Endothelial cell of umbilical vein (primary cell): ENCODE data around the gene USP49. TPM values are rescaled to one million over a fixed set of nuclear protein-coding genes. Genes with fewer than 3 reads are reported as not detected.

Experiments used
- BruUV-seq: library from RNA; stranded (reverse); fragments of 400-500 nt; replicated peaks from 2 replicates; lab custom pipeline; 2021; lab: Mats Ljungman, UMichigan
- CTCF ChIA-PET: fragments of 300-600, 350-600 bp; sonication (Branson Sonifier 250); formaldehyde crosslinking; loops from one replicate; lab custom pipeline; 2021; ENCODE audit warnings: antibody characterized with exemption, inconsistent platforms; lab: Charles Lee
- POLR2A ChIA-PET: fragments of 300-600, 350-600 bp; sonication (Branson Sonifier 250); formaldehyde crosslinking; loops from one replicate; lab custom pipeline; 2021; ENCODE audit warnings: antibody characterized with exemption, inconsistent platforms; lab: Charles Lee
- DNase-seq: peaks from one replicate; pipeline ENCODE4 v3.0.0-alpha.2; 2011; ENCODE audit warnings: low read depth, low spot score
- FAIRE-seq: peaks from 2 replicates; lab custom pipeline; 2011; peaks lifted over from hg19 to GRCh38; lab: Jason Lieb, UNC
- H2AFZ ChIP-seq: 2 replicates; pipeline ENCODE4 v1.6.0; 2012; ENCODE audit warnings: low read depth, low read length, control low read depth, inconsistent platforms
- H3K27ac ChIP-seq: 2 replicates; pipeline ENCODE4 v1.5.1; 2011; ENCODE audit warnings: low read depth, mild to moderate bottlenecking, control low read depth, low read length, moderate library complexity; ENCODE audit not compliant: insufficient read depth
- H3K27me3 ChIP-seq, 2 experiments: 2 replicates each; pipeline versions ENCODE4 v1.6.0 to v1.6.1; 2011; ENCODE audit warnings: low read length in 2 of 2, mixed read lengths in 1 of 2; ENCODE audit not compliant: control insufficient read depth in 2 of 2, insufficient read depth in 2 of 2
- H3K36me3 ChIP-seq, 2 experiments: 2 replicates in 1 of 2; 3 replicates in 1 of 2; pipeline ENCODE4 v1.5.1; 2011; ENCODE audit warnings: low read length in 2 of 2, mild to moderate bottlenecking in 1 of 2, moderate library complexity in 1 of 2; ENCODE audit not compliant: control insufficient read depth in 2 of 2, insufficient read depth in 2 of 2; ENCODE audit errors: extremely low read depth in 1 of 2
- H3K4me1 ChIP-seq: 3 replicates; pipeline ENCODE4 v1.5.1; 2011; ENCODE audit warnings: mild to moderate bottlenecking, low read length; ENCODE audit not compliant: control insufficient read depth, insufficient read depth; ENCODE audit errors: extremely low read depth
- H3K4me2 ChIP-seq: 2 replicates; pipeline ENCODE4 v1.6.1; 2011; ENCODE audit warnings: low read length, control low read depth, mixed read lengths; ENCODE audit not compliant: insufficient read depth
- H3K4me3 ChIP-seq, 3 experiments: fragments of 200-600 bp in 1 of 3; sonication (generic), shearing (Covaris generic) in 1 of 3; replicated peaks in 1 of 3; 2 replicates each; pipeline ENCODE4 v1.5.1; 2011 to 2016; ENCODE audit warnings: control low read depth in 3 of 3, low read length in 3 of 3, mild to moderate bottlenecking in 2 of 3, inconsistent platforms in 1 of 3, low read depth in 1 of 3, moderate library complexity in 1 of 3; ENCODE audit not compliant: insufficient read depth in 1 of 3
- H3K79me2 ChIP-seq: 2 replicates; pipeline ENCODE4 v1.6.0; 2012; ENCODE audit warnings: low read length, inconsistent platforms; ENCODE audit not compliant: control insufficient read depth, insufficient read depth
- H3K9ac ChIP-seq: replicated peaks from 2 replicates; pipeline ENCODE3; 2011; ENCODE audit warnings: low read length, control low read depth; ENCODE audit not compliant: insufficient read depth; ENCODE audit errors: extremely low read depth
- H3K9me1 ChIP-seq: replicated peaks from 3 replicates; pipeline ENCODE4 v1.6.0; 2011; ENCODE audit warnings: mild to moderate bottlenecking, low read length; ENCODE audit not compliant: control insufficient read depth, insufficient read depth; ENCODE audit errors: extremely low read depth
- H3K9me3 ChIP-seq: replicated peaks from 2 replicates; pipeline ENCODE4 v1.5.1; 2012; ENCODE audit warnings: low read length, inconsistent platforms; ENCODE audit not compliant: control insufficient read depth, insufficient read depth
- H4K20me1 ChIP-seq: replicated peaks from 2 replicates; pipeline ENCODE3; 2011; ENCODE audit warnings: mild to moderate bottlenecking, low read length; ENCODE audit not compliant: control insufficient read depth, insufficient read depth; ENCODE audit errors: extremely low read depth
- CTCF ChIP-seq, 2 donors: IDR thresholded peaks; 1 replicate in 1 of 2; 2 replicates in 1 of 2; pipeline ENCODE4 v1.5.1; 2011; ENCODE audit warnings: low read length in 2 of 2, mild to moderate bottlenecking in 2 of 2, moderate library complexity in 2 of 2, control low read depth in 1 of 2, inconsistent platforms in 1 of 2, low read depth in 1 of 2; ENCODE audit not compliant: insufficient read depth in 1 of 2; ENCODE audit errors: extremely low read depth in 1 of 2
- GATA2 ChIP-seq: IDR thresholded peaks from 2 replicates; pipeline ENCODE4 v1.7.0; 2011; ENCODE audit warnings: low read depth, mild to moderate bottlenecking, moderate library complexity, mixed read lengths, low read length; ENCODE audit not compliant: insufficient read length, insufficient read depth
- JUN ChIP-seq: IDR thresholded peaks from 2 replicates; pipeline ENCODE4 v1.6.1; 2011; ENCODE audit warnings: borderline replicate concordance, low read depth; ENCODE audit not compliant: insufficient read length, insufficient read depth
- MYC ChIP-seq: IDR thresholded peaks from one replicate; pipeline ENCODE4 v1.6.1; 2011; ENCODE audit warnings: mild to moderate bottlenecking, low read depth, low read length
- POLR2AphosphoS5 ChIP-seq: IDR thresholded peaks from 2 replicates; pipeline ENCODE4 v1.6.1; 2012; ENCODE audit warnings: low read depth, mild to moderate bottlenecking, control low read depth, low read length, moderate library complexity; ENCODE audit not compliant: insufficient read depth
- dilution Hi-C: fragments of 300-500 bp; cut with MboI; formaldehyde crosslinking; loops from one replicate; pipeline ENCODE4 v1.15.0; 2019; ENCODE audit warnings: low sequenced_read_pairs; ENCODE audit not compliant: extremely low pct_ligation_motif_present
- intact Hi-C: fragments of 100-400 bp; cut with micrococcal nuclease; formaldehyde crosslinking; loops from one replicate; pipeline ENCODE4 v1.10.0; 2022
- polyA plus RNA-seq, 4 experiments: library from polyadenylated mRNA; depleted of rRNA in 3 of 4; stranded (reverse) in 3 of 4; unstranded in 1 of 4; fragments of >200 nt; gene quantifications; 2 replicates each; pipeline versions ENCODE4 v1.2.1 to v1.2.3, GENCODE V29; 2011 to 2012; ENCODE audit warnings: missing spikeins in 1 of 4
- total RNA-seq: library from RNA; stranded (reverse); gene quantifications from 2 replicates; pipeline ENCODE4 v1.2.3, GENCODE V29; 2021

USP49 gene
- total and polyA plus RNA-seq, 2 donors (not counting 3 experiments of a cell fraction or from before 2014, with no cell fraction given) = 2.4 to 4.1 TPM

- TF ChIP-seq POLR2AphosphoS5 (peak; percentile 39), MYC (no peak), GATA2 (no peak), JUN (no peak), CTCF (IDR thresholded peaks at IDR 0.05; ENCODE audit: extremely low read depth in 1 of 2, insufficient read depth in 1 of 2, low read depth in 1 of 2, low read length in 2 of 2) (peak; percentile 93 to 98)
- Histone ChIP-seq H3K79me2 (no peaks in the 10 kb centered on the region), H3K27me3 (no peaks in the 10 kb centered on the region), H3K9ac (peak within 1 kb of the TSS; percentile 57), H3K9me1 (no peaks in the 10 kb centered on the region), H2AFZ (peak within 1 kb of the TSS; percentile 97), H3K4me2 (peak within 1 kb of the TSS; percentile 93), H3K27ac (no peak within 1 kb of the TSS), H3K4me1 (peaks cover 18% of the 10 kb centered on the region), H4K20me1 (no peaks in the 10 kb centered on the region), H3K4me3 (peak within 1 kb of the TSS; percentile 73 to 86 (median 78)), H3K36me3 (peaks cover 5% of the 10 kb centered on the region in 2 experiments), H3K9me3 (no peaks in the 10 kb centered on the region)
- CTCF ChIA-PET = interaction anchor here (0.6 to 1.1 kb wide), 12 partner anchors 11 to 434 kb away, joined by 3 to 7 read pairs (median 4); partner anchors contain the start of genes BYSL and MED20
- dilution Hi-C loops = no loop called here
- DNase-seq (peak; percentile 95), FAIRE-seq (peak; percentile 94)
- POLR2A ChIA-PET = interaction anchor here (0.5 kb wide), 1 partner anchor 270 kb away, joined by 3 read pairs; the partner anchor contains the start of gene TAF8
- BruUV-seq = no TSS peak
- intact Hi-C loops = loop anchor here (1.0 to 2.0 kb wide), 4 partner anchors 156 to 435 kb away; no protein-coding TSS in a partner anchor
Observed at GRCh38 chr6:41779788-41780550, 115.2 kb downstream of the USP49 start, which contains the start of gene FRS3. TSS of gene FRS3 (minus strand) at chr6:41779900. CDS start at chr6:41776987, 2,913 bp downstream.
